Ramos (cell line): Measurements from ENCODE around the gene MBD1.

ENCODE experiments used
- in situ Hi-C: fragments of 300-500 bp; cut with MboI; formaldehyde crosslinking; loops from one replicate; pipeline ENCODE4 v1.14.3; 2022; ENCODE audit warnings: low sequenced_read_pairs; ENCODE audit not compliant: unreplicated experiment

MBD1 gene

GRCh38 chr18:50281295-50281971 is at the start of gene MBD1:
Gene MBD1 (minus strand): TSS chr18:50281523. CDS start chr18:50279992, 1,531 bp downstream.
- in situ Hi-C loops = loop anchor here (25.0 kb wide), 2 partner anchors 606 to 1344 kb away; partner anchors contain the start of gene ME2

- in situ Hi-C loops = no loop called here
Observed at GRCh38 chr18:50330176-50330575, 48.9 kb upstream of the MBD1 start.

- in situ Hi-C loops = no loop called here
Observed at GRCh38 chr18:50327983-50328382, 46.7 kb upstream of the MBD1 start.

- in situ Hi-C loops = loop anchor here (25.0 kb wide), 1 partner anchor 867 kb away; the partner anchor contains the start of gene MEX3C
Observed at GRCh38 chr18:50320719-50321118, 39.4 kb upstream of the MBD1 start.

- in situ Hi-C loops = loop anchor here (25.0 kb wide), 1 partner anchor 872 kb away; the partner anchor contains the start of gene MEX3C
Observed at GRCh38 chr18:50315100-50315871, 34.0 kb upstream of the MBD1 start.

GRCh38 chr18:50313873-50314460 is 32.6 kb upstream of the MBD1 start:
- in situ Hi-C loops = loop anchor here (25.0 kb wide), 1 partner anchor 873 kb away; the partner anchor contains the start of gene MEX3C

- in situ Hi-C loops = loop anchor here (25.0 kb wide), 1 partner anchor 874 kb away; the partner anchor contains the start of gene MEX3C
Observed at GRCh38 chr18:50313031-50313607, 31.8 kb upstream of the MBD1 start.

- in situ Hi-C loops = loop anchor here (25.0 kb wide), 1 partner anchor 875 kb away; the partner anchor contains the start of gene MEX3C
Observed at GRCh38 chr18:50312296-50313030, 31.1 kb upstream of the MBD1 start.

- in situ Hi-C loops = loop anchor here (25.0 kb wide), 1 partner anchor 876 kb away; the partner anchor contains the start of gene MEX3C
Observed at GRCh38 chr18:50311650-50312049, 30.3 kb upstream of the MBD1 start.

GRCh38 chr18:50310080-50310479 is 28.8 kb upstream of the MBD1 start:
- in situ Hi-C loops = loop anchor here (25.0 kb wide), 1 partner anchor 877 kb away; the partner anchor contains the start of gene MEX3C

- in situ Hi-C loops = loop anchor here (25.0 kb wide), 1 partner anchor 878 kb away; the partner anchor contains the start of gene MEX3C
Observed at GRCh38 chr18:50308851-50309250, 27.5 kb upstream of the MBD1 start.

GRCh38 chr18:50307738-50308470 is 26.6 kb upstream of the MBD1 start:
- in situ Hi-C loops = loop anchor here (25.0 kb wide), 1 partner anchor 879 kb away; the partner anchor contains the start of gene MEX3C

- in situ Hi-C loops = loop anchor here (25.0 kb wide), 1 partner anchor 880 kb away; the partner anchor contains the start of gene MEX3C
Observed at GRCh38 chr18:50307400-50307737, 26.0 kb upstream of the MBD1 start.

- in situ Hi-C loops = loop anchor here (25.0 kb wide), 1 partner anchor 880 kb away; the partner anchor contains the start of gene MEX3C
Observed at GRCh38 chr18:50306944-50307343, 25.6 kb upstream of the MBD1 start.

- in situ Hi-C loops = loop anchor here (25.0 kb wide), 1 partner anchor 886 kb away; the partner anchor contains the start of gene MEX3C
Observed at GRCh38 chr18:50301074-50301473, 19.8 kb upstream of the MBD1 start.

- in situ Hi-C loops = loop anchor here (25.0 kb wide), 3 partner anchors 587 to 1363 kb away; partner anchors contain the start of genes ME2 and MEX3C
Observed at GRCh38 chr18:50299626-50300388, 18.5 kb upstream of the MBD1 start.

GRCh38 chr18:50298443-50299284 is 17.3 kb upstream of the MBD1 start:
- in situ Hi-C loops = loop anchor here (25.0 kb wide), 2 partner anchors 589 to 1361 kb away; partner anchors contain the start of gene ME2
